Keratinocyte (primary cell): Measurements from ENCODE around the gene THBS2.

Experiments
- EZH2 ChIP-seq: IDR thresholded peaks from one replicate; pipeline ENCODE4 v1.6.1; 2012; ENCODE audit warnings: inconsistent platforms, mild to moderate bottlenecking, low read length, moderate library complexity
- TF ChIP-seq, protein P1 (sequence below), 3 experiments: IDR thresholded peaks in 1 of 3; conservative IDR thresholded peaks in 1 of 3; optimal IDR thresholded peaks in 1 of 3; 2 replicates in 2 of 3; 3 replicates in 1 of 3; pipeline versions ENCODE3 to v1.5.1; 2011; ENCODE audit warnings: low read length in 3 of 3, mild to moderate bottlenecking in 3 of 3, moderate library complexity in 2 of 3, control low read depth in 1 of 3, inconsistent platforms in 1 of 3; ENCODE audit not compliant: insufficient read depth in 2 of 3; ENCODE audit errors: extremely low read depth in 1 of 3

GRCh38 chr6:169166896-169167580, 86.6 kb downstream of the THBS2 start:
- TF ChIP-seq, protein P1, sequence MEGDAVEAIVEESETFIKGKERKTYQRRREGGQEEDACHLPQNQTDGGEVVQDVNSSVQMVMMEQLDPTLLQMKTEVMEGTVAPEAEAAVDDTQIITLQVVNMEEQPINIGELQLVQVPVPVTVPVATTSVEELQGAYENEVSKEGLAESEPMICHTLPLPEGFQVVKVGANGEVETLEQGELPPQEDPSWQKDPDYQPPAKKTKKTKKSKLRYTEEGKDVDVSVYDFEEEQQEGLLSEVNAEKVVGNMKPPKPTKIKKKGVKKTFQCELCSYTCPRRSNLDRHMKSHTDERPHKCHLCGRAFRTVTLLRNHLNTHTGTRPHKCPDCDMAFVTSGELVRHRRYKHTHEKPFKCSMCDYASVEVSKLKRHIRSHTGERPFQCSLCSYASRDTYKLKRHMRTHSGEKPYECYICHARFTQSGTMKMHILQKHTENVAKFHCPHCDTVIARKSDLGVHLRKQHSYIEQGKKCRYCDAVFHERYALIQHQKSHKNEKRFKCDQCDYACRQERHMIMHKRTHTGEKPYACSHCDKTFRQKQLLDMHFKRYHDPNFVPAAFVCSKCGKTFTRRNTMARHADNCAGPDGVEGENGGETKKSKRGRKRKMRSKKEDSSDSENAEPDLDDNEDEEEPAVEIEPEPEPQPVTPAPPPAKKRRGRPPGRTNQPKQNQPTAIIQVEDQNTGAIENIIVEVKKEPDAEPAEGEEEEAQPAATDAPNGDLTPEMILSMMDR (optimal IDR thresholded peaks at IDR 0.05 in 1 of 3, IDR thresholded peaks at IDR 0.05 in 1 of 3, conservative IDR thresholded peaks at IDR 0.05 in 1 of 3; ENCODE audit: extremely low read depth in 1 of 3, insufficient read depth in 2 of 3, low read length in 3 of 3) = no peak
- TF ChIP-seq EZH2 = no peak
